ENCODE results near the gene FBN2.

FBN2 gene

GRCh38 chr5:128287740-128288139 lies 250.3 kb downstream of the FBN2 start:
- no peak for DNase-seq

DNA sequence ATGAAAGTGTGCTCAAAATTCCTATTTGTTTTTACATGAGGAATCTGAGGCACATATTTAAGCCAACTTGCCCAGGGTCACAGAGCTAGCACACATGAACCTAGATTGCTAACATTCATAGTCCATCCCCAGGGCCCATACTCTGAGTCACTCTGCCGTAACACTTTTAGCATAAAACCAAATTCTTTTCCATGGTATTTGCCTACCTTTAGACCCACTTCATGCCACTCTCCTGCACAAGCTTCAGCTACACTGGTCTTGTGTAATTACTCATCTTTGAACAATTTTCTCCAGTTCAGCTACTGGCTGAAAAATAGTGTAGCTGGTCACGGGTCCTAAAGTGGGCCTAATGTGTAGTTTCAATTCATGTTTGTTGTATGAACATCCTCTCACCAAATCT lies 253.8 kb downstream of the FBN2 start:
- DNase-seq = no peak

DNA sequence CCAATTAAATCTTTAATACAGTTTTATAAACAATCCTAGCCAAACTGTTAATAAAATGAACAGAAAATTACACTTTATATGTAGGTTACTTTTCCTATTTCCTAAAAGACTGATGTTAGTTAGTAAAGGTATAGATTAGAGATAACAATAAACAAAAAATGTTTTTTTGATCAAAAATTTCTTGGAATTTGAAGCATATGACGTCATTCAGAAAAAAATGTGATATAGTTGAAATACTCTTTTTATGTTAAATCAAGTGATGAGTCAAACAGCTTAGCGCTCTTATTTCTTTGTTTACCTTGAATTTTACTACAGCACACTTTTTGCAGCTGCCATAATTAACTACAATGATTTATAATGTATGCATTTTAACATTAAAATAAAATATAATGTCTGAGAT lies 258.7 kb downstream of the FBN2 start:
- no peak for DNase-seq

GRCh38 chr5:128276537-128277216 lies 261.4 kb downstream of the FBN2 start:
- no peak for DNase-seq

DNA sequence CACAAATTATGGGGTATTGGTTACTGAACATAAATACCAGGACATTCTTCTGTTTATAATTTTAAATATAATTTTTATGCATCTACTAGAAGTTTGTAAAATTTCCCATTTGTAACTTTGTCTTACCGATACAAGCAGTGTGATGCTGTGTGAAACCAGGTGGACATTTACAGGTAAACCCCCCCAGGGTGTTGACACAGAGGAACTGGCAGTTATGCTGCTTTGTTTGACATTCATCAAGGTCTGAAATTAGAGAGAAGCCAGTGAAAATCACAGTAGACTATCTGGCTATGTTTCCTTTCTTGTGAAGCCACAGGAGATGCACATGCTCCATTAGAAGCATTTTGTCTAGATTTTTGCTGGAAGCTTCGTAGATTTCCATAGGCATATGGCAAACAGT lies 263.6 kb downstream of the FBN2 start:
- DNase-seq = no peak

DNA sequence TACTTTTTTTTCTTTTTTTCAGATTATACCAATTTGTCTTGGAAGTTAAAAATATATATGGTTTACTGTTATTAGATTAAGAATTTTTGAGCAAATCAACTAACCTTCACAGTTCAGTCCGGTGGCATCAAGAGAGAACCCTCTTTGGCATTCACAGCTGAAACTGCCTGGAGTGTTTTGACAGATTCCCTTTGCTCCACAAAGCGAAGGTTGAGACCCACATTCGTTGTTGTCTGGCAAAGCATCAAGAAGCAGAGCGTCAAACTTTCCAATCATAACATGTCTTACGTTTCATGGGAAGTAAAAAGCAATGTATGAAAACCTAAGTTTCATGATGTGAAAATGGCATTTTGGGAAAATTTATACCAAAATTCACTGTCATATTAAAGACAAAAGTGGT lies 264.3 kb downstream of the FBN2 start:
- no peak for DNase-seq

DNA sequence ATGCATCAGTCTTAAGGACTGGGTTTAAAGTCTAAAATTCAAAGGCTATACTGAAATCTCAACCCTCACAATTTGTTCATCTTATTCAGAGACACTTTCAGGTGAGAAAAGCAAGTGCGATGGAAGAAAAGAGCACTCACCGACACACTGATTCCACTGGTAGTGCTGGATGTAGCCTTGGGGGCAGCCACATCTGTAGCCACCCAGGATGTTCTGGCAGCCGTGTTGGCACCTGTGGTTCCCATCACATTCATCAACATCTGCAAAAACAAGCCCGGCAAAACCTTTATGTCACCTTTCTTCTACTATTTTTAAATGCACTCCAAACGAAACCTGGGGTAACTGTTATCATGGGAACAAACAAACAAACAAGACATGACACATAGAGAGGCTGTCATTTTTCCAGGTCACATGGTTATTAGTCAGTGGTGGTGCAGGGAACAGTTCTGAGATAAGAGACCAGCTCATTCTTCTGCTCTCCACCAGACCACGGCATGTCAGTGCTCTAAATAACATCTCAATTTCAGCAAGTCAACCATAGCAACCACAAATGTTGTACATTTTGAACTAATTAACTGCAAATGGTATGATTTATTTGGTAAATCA lies 266.1 kb downstream of the FBN2 start:
- DNase-seq = no peak

DNA sequence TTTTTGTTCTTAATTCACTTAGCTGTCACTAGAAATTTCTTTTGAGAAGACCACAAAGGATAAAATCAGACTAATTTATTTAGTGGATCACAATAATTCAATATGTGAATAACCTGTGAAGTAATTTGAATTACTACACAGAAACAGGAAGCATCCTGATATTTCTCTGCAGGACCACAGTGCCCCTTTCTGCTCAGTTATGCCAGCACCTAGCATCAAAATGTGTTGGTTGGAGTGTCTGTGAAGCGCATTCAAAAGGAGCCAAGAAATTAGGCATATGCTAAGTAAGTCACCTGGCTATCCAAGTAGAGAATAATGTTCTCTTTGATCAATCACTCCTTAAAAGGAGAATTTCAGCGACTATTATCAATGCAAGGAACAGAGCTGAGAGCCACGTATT lies 267.0 kb downstream of the FBN2 start:
- DNase-seq = no peak

DNA sequence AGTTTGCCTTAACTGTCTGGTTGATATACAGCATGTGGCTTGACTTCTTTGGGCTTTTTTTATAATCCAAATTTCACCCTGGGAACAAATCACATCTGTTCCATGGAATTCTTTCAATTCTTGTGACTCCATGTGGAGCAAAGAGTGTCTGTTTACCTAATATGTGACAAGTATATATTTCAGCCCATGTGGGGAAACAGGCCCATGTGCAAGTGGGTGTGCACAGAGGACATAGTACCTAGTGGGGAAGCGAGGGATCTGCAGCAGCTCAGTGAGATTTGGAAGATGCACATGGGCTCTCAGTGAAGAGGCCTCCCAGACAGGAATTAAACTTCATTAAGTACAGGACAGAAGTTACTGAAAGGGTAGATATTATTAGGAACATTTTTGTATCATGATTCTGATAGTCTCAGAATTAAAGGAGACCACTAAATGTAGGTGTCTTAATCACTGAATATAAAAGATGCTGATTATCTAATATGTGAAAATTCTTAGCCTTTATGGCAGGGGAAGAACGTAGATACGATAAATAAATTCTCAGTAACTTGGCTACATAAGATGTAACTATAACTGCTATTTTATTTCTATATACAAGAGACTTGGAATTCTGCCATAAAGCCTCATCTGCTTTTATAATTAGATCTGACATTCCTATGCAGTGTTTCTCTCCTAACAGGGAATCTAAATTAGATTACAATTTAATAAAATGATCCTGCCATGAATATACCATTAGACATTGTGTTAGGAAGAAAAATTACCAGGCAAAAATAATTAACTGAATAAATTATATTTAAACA lies 273.3 kb downstream of the FBN2 start:
- DNase-seq = no peak

DNA sequence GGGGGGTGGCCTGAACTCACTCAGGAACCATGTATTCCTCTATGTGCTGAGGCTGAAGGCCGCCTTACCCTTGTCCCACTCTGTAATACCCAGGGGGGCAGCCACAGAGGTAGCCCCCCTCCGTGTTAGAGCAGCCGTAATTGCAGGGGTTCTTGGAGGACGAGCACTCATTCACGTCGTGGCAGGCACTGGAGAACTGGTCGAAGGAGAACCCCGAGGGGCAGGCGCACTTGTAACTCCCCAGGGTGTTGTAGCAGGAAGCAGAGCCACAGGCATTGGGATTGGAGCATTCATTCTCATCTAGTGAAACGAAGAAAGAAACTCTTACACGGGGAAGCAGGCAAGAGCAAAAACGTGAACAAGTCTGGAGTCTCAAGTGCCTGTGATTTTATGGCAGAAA lies 274.7 kb downstream of the FBN2 start:
- DNase-seq = no peak

DNA sequence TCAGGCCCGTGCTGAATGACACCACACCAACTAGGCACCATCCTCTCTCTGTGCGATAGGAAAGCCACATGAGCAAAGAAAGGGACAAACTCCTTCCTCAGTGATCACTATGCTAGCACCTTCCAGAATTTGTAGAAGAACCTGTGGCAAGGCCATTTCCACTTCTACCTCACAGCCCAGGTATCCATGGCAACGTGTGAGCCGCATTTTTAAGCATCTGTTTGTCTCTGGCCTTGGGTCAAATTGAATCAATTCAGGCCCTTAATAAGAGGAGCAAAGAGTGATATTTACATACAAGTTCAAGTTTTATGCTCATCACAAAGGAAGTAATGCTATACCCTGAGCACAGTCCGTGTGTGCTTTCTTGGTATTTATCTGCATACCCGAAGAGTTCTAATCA lies 275.1 kb downstream of the FBN2 start:
- DNase-seq = no peak

- DNase-seq = no peak
Observed at GRCh38 chr5:128259607-128260021, 278.4 kb downstream of the FBN2 start.

- DNase-seq = no peak
Observed at GRCh38 chr5:128258372-128258771, 279.7 kb downstream of the FBN2 start.

DNA sequence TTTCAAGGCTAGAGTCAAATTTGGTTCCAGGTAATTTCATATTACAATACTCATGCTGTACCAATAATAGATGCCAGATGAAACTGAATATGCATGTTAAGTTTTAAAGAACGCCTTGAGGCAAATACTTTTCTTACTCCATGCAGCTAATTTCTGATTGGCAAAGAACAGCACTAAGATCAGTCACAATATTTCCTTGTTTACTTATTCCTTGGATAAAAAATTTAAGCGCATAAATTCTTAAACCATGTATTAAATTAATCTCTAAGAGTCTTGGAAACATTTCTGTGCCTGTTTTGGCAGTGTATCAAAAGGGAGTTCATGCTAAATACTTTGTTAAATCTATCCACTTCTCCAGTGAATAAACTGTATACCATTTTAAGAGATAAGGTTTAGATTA lies 281.0 kb downstream of the FBN2 start:
- DNase-seq = no peak

- DNase-seq = no peak
Observed at GRCh38 chr5:128254789-128255188, 283.3 kb downstream of the FBN2 start.

DNA sequence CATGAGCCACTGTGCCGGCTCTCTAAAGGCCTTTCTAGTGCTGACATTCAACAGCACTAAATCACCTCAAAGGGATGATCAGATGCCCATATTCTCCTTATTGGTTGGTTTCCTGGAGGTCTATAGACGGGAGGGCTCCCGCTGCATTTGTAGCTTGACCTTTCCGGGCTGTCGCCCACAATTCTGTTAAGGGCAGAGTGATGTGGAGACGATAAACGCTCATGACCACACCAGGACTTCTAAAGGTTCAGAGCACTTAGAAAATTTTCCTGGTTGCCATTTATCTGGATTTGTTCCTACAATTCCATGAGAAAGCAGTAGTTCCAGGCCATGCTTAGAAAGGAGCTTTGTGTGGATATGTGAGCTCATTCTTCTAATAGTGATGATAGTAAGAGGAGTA lies 284.2 kb downstream of the FBN2 start:
- no peak for DNase-seq

DNA sequence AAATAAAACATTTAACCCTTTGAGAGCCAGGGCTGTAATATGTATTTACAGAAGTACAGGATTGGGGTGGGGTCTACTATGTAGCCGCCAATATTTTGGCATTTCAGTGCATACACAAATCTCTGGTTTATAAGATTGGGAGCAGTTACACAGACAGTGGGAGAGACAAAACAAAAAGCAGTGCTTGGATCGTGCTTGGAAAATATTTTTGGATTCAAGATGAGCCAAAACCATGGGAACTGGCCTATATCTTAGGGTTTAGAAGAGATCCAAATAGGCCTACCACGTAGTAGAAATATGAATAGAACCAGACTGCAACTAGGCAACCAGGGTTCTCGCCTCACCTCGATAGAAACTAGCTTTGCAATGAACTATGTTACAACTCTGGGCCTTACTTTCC lies 284.9 kb downstream of the FBN2 start:
- no peak for DNase-seq

DNA sequence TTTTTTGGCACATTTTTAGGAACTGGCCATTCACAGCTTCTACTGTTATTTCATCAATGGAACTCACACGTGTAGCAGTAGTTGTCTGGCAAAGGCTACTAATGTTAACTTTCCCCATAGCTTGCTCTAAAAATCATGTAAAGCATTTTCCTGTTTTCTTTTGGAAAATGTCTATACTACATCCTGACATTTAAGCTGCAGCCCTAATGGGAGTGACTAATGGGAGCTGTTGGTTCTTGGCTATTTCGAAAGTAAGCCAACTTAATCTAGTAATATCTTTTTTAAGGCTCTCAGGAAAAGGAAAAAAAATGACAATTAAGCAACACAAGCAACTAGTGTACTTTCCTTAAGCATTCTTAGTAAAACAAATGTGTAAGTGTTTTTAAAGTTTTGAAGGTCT lies 285.3 kb downstream of the FBN2 start:
- no peak for DNase-seq

GRCh38 chr5:128252196-128252595 lies 285.8 kb downstream of the FBN2 start:
- DNase-seq = no peak

GRCh38 chr5:128245974-128246373 lies 292.1 kb downstream of the FBN2 start:
- no peak for DNase-seq

DNA sequence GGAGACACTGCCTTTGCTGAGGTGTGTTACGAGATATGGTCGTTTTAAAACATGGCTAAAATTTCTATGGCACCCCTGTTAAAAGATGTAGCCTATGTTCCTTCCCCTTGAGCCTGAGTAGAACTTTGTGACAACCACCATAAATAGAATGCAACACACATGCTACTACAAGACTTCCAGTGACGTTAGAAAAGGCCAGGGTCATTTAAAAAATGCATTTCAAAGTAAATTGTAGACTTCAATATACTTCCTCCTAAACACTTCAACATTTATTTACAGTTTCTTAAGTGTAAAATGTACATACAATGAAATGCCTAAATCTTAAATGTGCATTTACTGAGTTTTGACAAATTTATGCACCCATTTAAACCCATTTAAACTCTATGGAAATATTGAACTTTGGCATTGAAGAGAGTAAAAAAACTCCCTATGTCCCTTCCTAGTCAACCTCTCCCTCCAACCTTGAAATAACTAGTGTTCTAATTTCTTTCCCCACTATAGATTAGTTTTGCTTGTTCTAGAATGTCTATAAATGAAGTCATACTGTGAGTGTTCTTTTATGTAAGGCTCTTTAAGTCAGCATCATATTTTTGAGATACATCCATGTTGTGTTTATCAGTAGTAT lies 294.0 kb downstream of the FBN2 start:
- no peak for DNase-seq

- no peak for DNase-seq
Observed at GRCh38 chr5:128241051-128241695, 296.9 kb downstream of the FBN2 start.

- DNase-seq = no peak
Observed at GRCh38 chr5:128237546-128237945, 300.5 kb downstream of the FBN2 start.

All from activated CD4-positive, alpha-beta T cell treated with anti-CD3 and anti-CD28 coated beads for 1 hour (primary cell).